Peyer's patch (tissue), 4 donors: ENCODE measurements around the gene AGMO.

Source experiments
- POLR2A ChIP-seq, 2 donors: fragments of 450-650 bp; IDR thresholded peaks; one replicate each; pipeline ENCODE4 v1.5.1; 2017; ENCODE audit warnings: antibody characterized with exemption in 2 of 2, mild to moderate bottlenecking in 2 of 2, moderate library complexity in 2 of 2
- TF ChIP-seq, protein P1 (sequence below), 6 experiments: fragments of 450-650 bp in 4 of 6; fragments of 200-600 bp in 2 of 6; sonication (generic) in 1 of 6; IDR thresholded peaks; one replicate each; pipeline ENCODE4 v1.5.1; 2017 to 2019; ENCODE audit warnings: antibody characterized with exemption in 6 of 6, mild to moderate bottlenecking in 3 of 6, moderate library complexity in 1 of 6

DNA sequence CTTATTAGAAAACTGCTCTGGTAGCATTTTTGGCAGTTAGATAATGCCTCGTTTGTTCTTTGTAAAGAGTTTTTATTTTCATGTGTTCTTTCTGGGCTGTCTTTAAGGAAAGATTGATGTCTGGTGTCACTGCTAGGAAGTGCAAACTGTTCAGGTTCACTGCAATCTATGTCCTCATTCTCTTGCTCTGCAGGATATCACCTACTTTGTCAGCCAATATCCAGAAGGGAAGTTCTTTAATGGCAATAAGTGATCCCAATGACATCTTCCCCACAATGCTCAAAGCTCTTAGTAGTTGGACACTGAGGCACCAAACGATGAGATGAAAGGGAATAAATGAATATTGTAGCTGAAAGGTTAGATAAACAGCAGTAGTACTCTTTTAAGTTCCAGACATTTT lies 115.1 kb downstream of the AGMO start:
- TF ChIP-seq, protein P1, sequence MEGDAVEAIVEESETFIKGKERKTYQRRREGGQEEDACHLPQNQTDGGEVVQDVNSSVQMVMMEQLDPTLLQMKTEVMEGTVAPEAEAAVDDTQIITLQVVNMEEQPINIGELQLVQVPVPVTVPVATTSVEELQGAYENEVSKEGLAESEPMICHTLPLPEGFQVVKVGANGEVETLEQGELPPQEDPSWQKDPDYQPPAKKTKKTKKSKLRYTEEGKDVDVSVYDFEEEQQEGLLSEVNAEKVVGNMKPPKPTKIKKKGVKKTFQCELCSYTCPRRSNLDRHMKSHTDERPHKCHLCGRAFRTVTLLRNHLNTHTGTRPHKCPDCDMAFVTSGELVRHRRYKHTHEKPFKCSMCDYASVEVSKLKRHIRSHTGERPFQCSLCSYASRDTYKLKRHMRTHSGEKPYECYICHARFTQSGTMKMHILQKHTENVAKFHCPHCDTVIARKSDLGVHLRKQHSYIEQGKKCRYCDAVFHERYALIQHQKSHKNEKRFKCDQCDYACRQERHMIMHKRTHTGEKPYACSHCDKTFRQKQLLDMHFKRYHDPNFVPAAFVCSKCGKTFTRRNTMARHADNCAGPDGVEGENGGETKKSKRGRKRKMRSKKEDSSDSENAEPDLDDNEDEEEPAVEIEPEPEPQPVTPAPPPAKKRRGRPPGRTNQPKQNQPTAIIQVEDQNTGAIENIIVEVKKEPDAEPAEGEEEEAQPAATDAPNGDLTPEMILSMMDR (IDR thresholded peaks at IDR 0.05) = no peak
- no peak for TF ChIP-seq POLR2A (IDR thresholded peaks at IDR 0.05)
